Fibroblast of the aortic adventitia (primary cell): ENCODE results near the gene RXFP4. TPM values are rescaled to one million over a fixed set of nuclear protein-coding genes. Genes with fewer than 3 reads are reported as not detected.
"Not testable (repeated sequence)": the region's sequence is repeated elsewhere in the genome, so short reads cannot be mapped to it uniquely, and the experiment has no call there.

Source experiments
- DNase-seq: peaks from one replicate; pipeline ENCODE4 v3.0.0-alpha.2; 2010; ENCODE audit warnings: low read depth
- H3K4me3 ChIP-seq: 2 replicates; pipeline ENCODE4 v1.5.1; 2011; ENCODE audit warnings: low read depth, mild to moderate bottlenecking, control low read depth, low read length, moderate library complexity
- CTCF ChIP-seq: IDR thresholded peaks from 2 replicates; pipeline ENCODE4 v1.5.1; 2011; ENCODE audit warnings: mild to moderate bottlenecking, low read length, control low read depth, inconsistent platforms; ENCODE audit not compliant: insufficient read depth
- total RNA-seq: library from RNA; depleted of rRNA; stranded (reverse); fragments of >200 nt; gene quantifications from 2 replicates; pipeline ENCODE4 v1.2.3, GENCODE V29; 2012; ENCODE audit warnings: low replicate concordance

Gene RXFP4
- 0.09 TPM in 1 of 2 replicates, not detected in the other for total RNA-seq

- no peak within 1 kb of the TSS for H3K4me3 ChIP-seq
- DNase-seq = peak; percentile 53
- TF ChIP-seq CTCF = no peak
These were observed at the start of gene RXFP4 for GRCh38 chr1:155940993-155941844. RXFP4 (plus strand) TSS chr1:155941638; CDS start chr1:155941710, 72 bp downstream.

- DNase-seq = peak; percentile 84
These were observed 48.6 kb upstream of the RXFP4 start for GRCh38 chr1:155892796-155893195.

GRCh38 chr1:155893389-155894142, 47.9 kb upstream of the RXFP4 start:
- H3K4me3 ChIP-seq = no peak overlapping the region
- TF ChIP-seq CTCF = no peak
- DNase-seq = peak; percentile 83

More at GRCh38 chr1:155892796-155893195, 48.6 kb upstream of the RXFP4 start:
- TF ChIP-seq CTCF = no peak
- H3K4me3 ChIP-seq = no peak overlapping the region

GRCh38 chr1:155895617-155896016, 45.8 kb upstream of the RXFP4 start:
- not testable (repeated sequence) for H3K4me3 ChIP-seq, DNase-seq

GRCh38 chr1:155896476-155896875, 45.0 kb upstream of the RXFP4 start:
- not testable (repeated sequence) for H3K4me3 ChIP-seq, DNase-seq

GRCh38 chr1:155897746-155898145, 43.7 kb upstream of the RXFP4 start:
- no peak for TF ChIP-seq CTCF
- no peak overlapping the region for H3K4me3 ChIP-seq
- no peak for DNase-seq

GRCh38 chr1:155898888-155899287, 42.5 kb upstream of the RXFP4 start:
- no peak overlapping the region for H3K4me3 ChIP-seq
- TF ChIP-seq CTCF = no peak
- DNase-seq = no peak
